ENCODE data around the gene MTA2.
"Not testable (repeated sequence)": the region's sequence is repeated elsewhere in the genome, so short reads cannot be mapped to it uniquely, and the experiment has no call there.

MTA2 gene

GRCh38 chr11:62577046-62577714, 24.5 kb downstream of the MTA2 start:
- peak overlapping the region; percentile 12; the same call in 1 of the 2 replicates for H3K27ac ChIP-seq
- TF ChIP-seq CTCF (IDR thresholded peaks at IDR 0.05) (no peak), ZFX (IDR thresholded peaks at IDR 0.05; ENCODE audit: borderline replicate concordance) (no peak)

GRCh38 chr11:62575837-62576236, 25.8 kb downstream of the MTA2 start:
- TF ChIP-seq ZFX (IDR thresholded peaks at IDR 0.05; ENCODE audit: borderline replicate concordance) (no peak), CTCF (IDR thresholded peaks at IDR 0.05) (no peak)

GRCh38 chr11:62575156-62575555, 26.5 kb downstream of the MTA2 start:
- TF ChIP-seq ZFX (IDR thresholded peaks at IDR 0.05; ENCODE audit: borderline replicate concordance): no peak
- H3K27ac ChIP-seq: peak overlapping the region; percentile 79

More at GRCh38 chr11:62575837-62576236, 25.8 kb downstream of the MTA2 start:
- no peak overlapping the region for H3K27ac ChIP-seq

- H3K27ac ChIP-seq: peak overlapping the region; percentile 79
- TF ChIP-seq CTCF (IDR thresholded peaks at IDR 0.05) (no peak), ZFX (IDR thresholded peaks at IDR 0.05; ENCODE audit: borderline replicate concordance) (no peak)
Observed at GRCh38 chr11:62574363-62575071, 27.1 kb downstream of the MTA2 start.

- TF ChIP-seq ZFX (IDR thresholded peaks at IDR 0.05; ENCODE audit: borderline replicate concordance) (no peak), CTCF (IDR thresholded peaks at IDR 0.05) (no peak)
- peak within 1 kb of the TSS; percentile 79 for H3K27ac ChIP-seq
Observed at GRCh38 chr11:62573592-62574362, 27.9 kb downstream of the MTA2 start, which contains the start of gene EEF1G. TSS of gene EEF1G (minus strand) at chr11:62573891. CDS start at chr11:62573842, 49 bp downstream.

- TF ChIP-seq ZFX (IDR thresholded peaks at IDR 0.05; ENCODE audit: borderline replicate concordance) (no peak), CTCF (IDR thresholded peaks at IDR 0.05) (no peak)
Observed at GRCh38 chr11:62573006-62573591, 28.6 kb downstream of the MTA2 start.

GRCh38 chr11:62572431-62572830, 29.2 kb downstream of the MTA2 start:
- TF ChIP-seq ZFX (IDR thresholded peaks at IDR 0.05; ENCODE audit: borderline replicate concordance) (no peak), CTCF (IDR thresholded peaks at IDR 0.05) (no peak)
- H3K27ac ChIP-seq: peak overlapping the region; percentile 79

More at GRCh38 chr11:62573006-62573591, 28.6 kb downstream of the MTA2 start:
- peak overlapping the region; percentile 79 for H3K27ac ChIP-seq

GRCh38 chr11:62571493-62571892, 30.2 kb downstream of the MTA2 start:
- 0 out of 2 replicates have a peak overlapping the region, but pooled peaks have one; percentile 79 for H3K27ac ChIP-seq

- not testable (repeated sequence) for H3K27ac ChIP-seq
Observed at GRCh38 chr11:62570903-62571302, 30.8 kb downstream of the MTA2 start.

All from 22Rv1 (cell line).